Ovary (tissue), 3 donors: ENCODE results near the gene BUB3.

Experiments used
- CTCF ChIP-seq, 3 donors: fragments of 450-650 bp in 2 of 3; fragments of 200-600 bp in 1 of 3; IDR thresholded peaks; one replicate each; pipeline versions ENCODE4 v1.5.1 to v1.8.0; 2016 to 2022; ENCODE audit warnings: antibody characterized with exemption in 3 of 3, mild to moderate bottlenecking in 1 of 3
- POLR2A ChIP-seq: fragments of 450-650 bp; IDR thresholded peaks from one replicate; pipeline ENCODE4 v1.6.1; 2017; ENCODE audit warnings: antibody characterized with exemption, mild to moderate bottlenecking, moderate library complexity
- donor health status: DM: no; HTN: no; CAD: no.

- TF ChIP-seq POLR2A (no peak), CTCF (IDR thresholded peaks at IDR 0.05) (no peak)
These were observed 49.9 kb downstream of the BUB3 start for GRCh38 chr10:123204127-123204461.
